Measurements from ENCODE around the gene GCNA. TPM values are rescaled to one million over a fixed set of nuclear protein-coding genes. Genes with fewer than 3 reads are reported as not detected.

The GCNA gene
- total RNA-seq, 1 donor from 2014 or later: 2.1 TPM

GRCh38 chrX:71618303-71618721 lies 40.1 kb downstream of the GCNA start, which contains the start of gene CXCR3:
Gene CXCR3, minus strand, starts transcription at chrX:71618511. Its CDS starts 62 bp downstream, at chrX:71618449.
- no peak within 1 kb of the TSS for H3K27ac ChIP-seq
- intact Hi-C loops (cut with DNase I): no loop called here
- H3K9me3 ChIP-seq: no peaks in the 10 kb centered on the region
- ATAC-seq: peak; percentile 26 to 39
- DNase-seq: peak; percentile 54
- H3K4me3 ChIP-seq: peak within 1 kb of the TSS; percentile 11
- TF ChIP-seq, protein P1, sequence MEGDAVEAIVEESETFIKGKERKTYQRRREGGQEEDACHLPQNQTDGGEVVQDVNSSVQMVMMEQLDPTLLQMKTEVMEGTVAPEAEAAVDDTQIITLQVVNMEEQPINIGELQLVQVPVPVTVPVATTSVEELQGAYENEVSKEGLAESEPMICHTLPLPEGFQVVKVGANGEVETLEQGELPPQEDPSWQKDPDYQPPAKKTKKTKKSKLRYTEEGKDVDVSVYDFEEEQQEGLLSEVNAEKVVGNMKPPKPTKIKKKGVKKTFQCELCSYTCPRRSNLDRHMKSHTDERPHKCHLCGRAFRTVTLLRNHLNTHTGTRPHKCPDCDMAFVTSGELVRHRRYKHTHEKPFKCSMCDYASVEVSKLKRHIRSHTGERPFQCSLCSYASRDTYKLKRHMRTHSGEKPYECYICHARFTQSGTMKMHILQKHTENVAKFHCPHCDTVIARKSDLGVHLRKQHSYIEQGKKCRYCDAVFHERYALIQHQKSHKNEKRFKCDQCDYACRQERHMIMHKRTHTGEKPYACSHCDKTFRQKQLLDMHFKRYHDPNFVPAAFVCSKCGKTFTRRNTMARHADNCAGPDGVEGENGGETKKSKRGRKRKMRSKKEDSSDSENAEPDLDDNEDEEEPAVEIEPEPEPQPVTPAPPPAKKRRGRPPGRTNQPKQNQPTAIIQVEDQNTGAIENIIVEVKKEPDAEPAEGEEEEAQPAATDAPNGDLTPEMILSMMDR (IDR thresholded peaks at IDR 0.05): no peak
- peaks cover 16% of the 10 kb centered on the region for H3K4me1 ChIP-seq
- no peaks in the 10 kb centered on the region for H3K27me3 ChIP-seq (ENCODE audit: low read depth)
- peaks cover 5% of the 10 kb centered on the region for H3K36me3 ChIP-seq

DNA sequence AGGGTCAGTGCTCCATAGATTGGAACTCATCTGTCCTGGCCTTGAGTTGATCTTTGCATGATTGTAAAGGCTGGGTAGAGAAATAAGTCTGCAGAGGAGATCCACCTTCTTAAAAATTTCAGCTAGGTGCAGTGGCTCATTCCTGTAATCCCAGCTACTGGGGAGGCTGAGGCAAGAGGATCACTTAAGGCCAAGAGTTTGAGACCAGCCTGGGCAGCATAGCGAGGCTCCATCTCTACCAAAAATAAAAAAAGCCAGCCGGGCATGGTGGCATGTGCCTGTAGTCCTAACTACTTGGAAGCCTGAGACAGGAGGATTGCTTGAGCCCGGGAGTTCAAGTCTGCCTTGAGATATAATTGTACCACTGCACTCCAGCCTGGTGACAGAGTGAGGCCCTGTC lies 40.5 kb downstream of the GCNA start:
- ATAC-seq: no peak
- intact Hi-C loops (cut with DNase I): no loop called here

DNA sequence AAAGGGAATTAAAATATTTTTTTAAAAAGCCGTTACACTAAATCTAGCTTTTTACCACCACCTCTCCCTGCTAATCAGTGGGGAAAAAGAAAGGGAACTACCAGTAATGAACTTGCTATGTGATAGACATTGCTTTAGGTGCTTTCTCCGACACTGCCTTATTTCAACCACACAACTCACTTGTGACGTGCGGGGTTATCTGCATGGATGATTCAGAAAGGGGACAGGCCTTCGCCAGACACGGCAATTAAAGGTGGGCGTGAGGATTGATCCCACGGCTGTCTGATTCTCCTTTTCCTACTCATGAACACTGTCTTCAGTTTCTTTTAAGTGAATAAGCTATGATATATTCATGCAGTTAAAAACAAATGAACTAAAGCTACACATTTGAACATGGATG lies 41.0 kb downstream of the GCNA start:
- H3K4me1 ChIP-seq: peaks cover 21% of the 10 kb centered on the region
- no peaks in the 10 kb centered on the region for H3K36me3 ChIP-seq
- TF ChIP-seq, protein P1 (IDR thresholded peaks at IDR 0.05): no peak
- no peak overlapping the region for H3K4me3 ChIP-seq
- no peak for ATAC-seq
- intact Hi-C loops (cut with DNase I): no loop called here
- H3K9me3 ChIP-seq: no peaks in the 10 kb centered on the region
- H3K27me3 ChIP-seq (ENCODE audit: low read depth): no peaks in the 10 kb centered on the region
- H3K27ac ChIP-seq: no peak overlapping the region
- no peak for DNase-seq

More for the DNA sequence above, 40.5 kb downstream of the GCNA start:
- peaks cover 21% of the 10 kb centered on the region for H3K4me1 ChIP-seq
- no peaks in the 10 kb centered on the region for H3K27me3 ChIP-seq (ENCODE audit: low read depth)
- H3K9me3 ChIP-seq: no peaks in the 10 kb centered on the region
- no peak overlapping the region for H3K4me3 ChIP-seq
- H3K27ac ChIP-seq: no peak overlapping the region
- TF ChIP-seq, protein P1 (IDR thresholded peaks at IDR 0.05): no peak
- peaks cover under 1% of the 10 kb centered on the region for H3K36me3 ChIP-seq
- no peak for DNase-seq

DNA sequence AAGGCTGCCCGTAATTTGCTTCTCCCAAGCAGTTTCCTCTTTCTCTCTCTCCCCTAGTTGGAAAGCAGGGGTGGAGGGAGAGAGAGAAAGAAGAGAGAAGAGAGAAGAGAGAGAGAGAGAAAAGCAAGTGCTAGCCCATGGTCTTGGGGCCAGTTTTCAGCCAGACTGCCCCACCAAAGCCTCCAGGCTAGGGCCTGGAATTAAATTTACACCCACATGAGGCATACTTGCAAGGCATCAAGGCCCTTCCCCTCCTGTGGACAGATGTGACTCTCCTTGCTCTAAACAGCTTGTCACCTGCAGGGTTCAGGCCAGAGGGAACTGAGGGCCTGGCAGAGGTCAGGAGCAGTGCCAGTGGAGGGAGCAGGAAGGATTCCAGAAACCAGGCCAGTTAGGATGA lies 41.7 kb downstream of the GCNA start:
- intact Hi-C loops (cut with DNase I): no loop called here
- Histone ChIP-seq H3K4me1 (peaks cover 21% of the 10 kb centered on the region), H3K9me3 (no peaks in the 10 kb centered on the region), H3K4me3 (no peak overlapping the region), H3K36me3 (no peaks in the 10 kb centered on the region), H3K27me3 (ENCODE audit: low read depth) (no peaks in the 10 kb centered on the region), H3K27ac (no peak overlapping the region)
- DNase-seq: no peak
- TF ChIP-seq, protein P1 (IDR thresholded peaks at IDR 0.05): no peak
- no peak for ATAC-seq

DNA sequence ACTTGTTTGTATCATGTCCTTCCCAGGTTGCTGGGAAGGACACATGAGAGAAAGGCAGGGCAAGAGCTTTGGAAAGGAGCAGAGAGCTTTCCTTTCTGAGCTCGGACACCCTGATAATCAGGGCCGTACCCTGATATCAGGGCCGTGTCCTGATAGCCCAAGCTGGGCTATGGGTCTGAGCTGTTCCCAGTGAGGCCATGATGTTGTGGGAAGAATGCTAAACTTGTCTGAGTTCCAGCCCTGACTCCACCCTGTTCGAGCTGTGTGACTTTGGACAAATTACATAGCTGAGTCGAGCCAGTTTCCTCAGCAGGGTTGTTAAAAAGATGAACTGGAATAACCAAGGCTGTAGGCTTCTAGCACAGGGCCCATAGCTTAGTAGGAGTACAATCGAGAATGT lies 43.4 kb downstream of the GCNA start:
- TF ChIP-seq, protein P1 (IDR thresholded peaks at IDR 0.05): no peak
- Histone ChIP-seq H3K9me3 (no peaks in the 10 kb centered on the region), H3K4me3 (no peak overlapping the region), H3K36me3 (no peaks in the 10 kb centered on the region), H3K27me3 (ENCODE audit: low read depth) (no peaks in the 10 kb centered on the region), H3K4me1 (peaks cover 21% of the 10 kb centered on the region), H3K27ac (no peak overlapping the region)
- intact Hi-C loops (cut with DNase I): no loop called here
- peak in 1 of 2 donors; percentile 17 for ATAC-seq
- no peak for DNase-seq

All from lower lobe of right lung (tissue), 2 donors.